Right renal cortex interstitium (tissue), 3 donors: ENCODE data around the gene MGMT. TPM values are rescaled to one million over a fixed set of nuclear protein-coding genes. Genes with fewer than 3 reads are reported as not detected.

Experiments used
- DNase-seq, 3 donors: peaks; one replicate each; pipeline ENCODE4 v3.0.0-alpha.2; 2013; ENCODE audit warnings: low read depth in 3 of 3, low spot score in 2 of 3
- polyA plus RNA-seq, 3 donors: library from polyadenylated mRNA; unstranded; fragments of 120-200 nt; gene quantifications; one replicate each; pipeline ENCODE4 v1.2.1, GENCODE V29; 2013; ENCODE audit not compliant: insufficient read length in 3 of 3

Gene MGMT
- polyA plus RNA-seq, 3 donors: 15.7 to 21.3 (median 18.3) TPM

- DNase-seq: no peak
Observed at GRCh38 chr10:129449893-129450292, 17.1 kb upstream of the MGMT start.

DNA sequence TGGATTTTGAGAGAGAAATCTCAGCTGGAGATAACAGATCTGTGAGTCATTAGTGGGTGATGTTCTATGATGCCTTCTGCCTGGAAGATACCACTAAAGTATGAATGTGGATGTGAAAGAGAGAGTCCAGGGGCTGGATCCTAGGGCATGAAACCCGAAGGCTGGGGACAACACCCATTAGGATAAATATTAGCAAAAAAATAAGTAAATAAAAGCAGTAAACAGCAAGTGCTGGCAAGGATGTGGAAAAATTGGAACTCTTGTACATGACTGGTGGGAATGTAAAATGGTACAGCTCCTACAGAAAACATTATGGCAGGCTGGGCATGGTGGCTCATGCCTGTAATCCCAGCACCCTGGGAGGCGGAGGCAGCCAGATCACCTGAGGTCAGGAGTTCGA, 16.6 kb upstream of the MGMT start:
- no peak for DNase-seq

DNA sequence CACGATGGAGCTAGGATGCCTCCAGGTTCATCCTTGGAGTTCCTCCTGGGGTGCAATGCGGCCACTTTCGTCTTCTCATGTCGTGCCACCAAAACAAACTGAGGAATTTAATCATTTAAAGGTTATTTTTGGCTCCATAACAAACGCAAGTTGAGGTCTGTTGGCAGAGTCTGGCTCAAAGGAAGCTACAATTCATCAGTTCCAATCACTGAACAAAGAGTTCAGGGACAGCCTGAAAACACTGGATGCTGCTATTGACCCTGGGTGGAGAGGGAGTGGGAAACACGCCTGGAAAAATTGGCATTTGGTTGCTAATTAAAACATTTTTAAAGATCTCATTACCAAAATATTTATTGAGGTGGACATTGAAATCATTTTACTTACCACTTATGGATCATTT, 11.4 kb upstream of the MGMT start:
- no peak for DNase-seq

DNA sequence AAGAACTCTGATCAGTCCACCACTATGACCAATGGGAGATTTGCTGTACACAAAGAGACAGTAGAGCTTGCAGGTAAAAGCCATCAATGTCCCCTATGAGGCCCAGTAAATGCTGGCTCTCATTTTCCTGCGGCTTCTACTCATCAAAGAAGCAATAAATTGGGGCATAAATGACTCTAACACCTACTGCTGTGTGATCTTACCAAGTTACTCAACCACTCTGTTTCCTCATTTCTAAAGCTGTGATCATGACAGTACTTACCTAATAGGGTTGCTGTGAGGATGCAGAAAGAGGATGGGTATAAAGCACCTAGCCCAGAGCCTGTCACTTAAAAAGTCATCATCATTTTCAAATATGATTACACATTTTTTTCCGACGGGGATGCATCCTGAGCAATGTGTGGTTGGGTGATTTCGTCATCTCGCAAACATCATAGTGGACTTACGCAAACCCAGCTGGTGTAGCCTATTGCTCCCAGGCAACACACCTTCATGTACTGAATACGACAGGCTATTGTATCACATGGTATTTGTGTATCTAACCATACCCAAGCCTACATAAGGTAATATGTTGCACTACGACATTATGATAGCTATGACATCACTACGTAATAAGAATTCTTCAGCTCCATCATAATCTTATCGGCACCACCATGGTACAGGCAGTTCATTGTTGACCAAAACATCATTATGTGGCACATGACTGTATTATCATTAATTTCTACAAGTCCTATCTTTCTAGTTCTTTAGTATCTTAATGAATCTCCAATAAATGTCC, 7.1 kb upstream of the MGMT start:
- no peak for DNase-seq

- no peak for DNase-seq
Observed at GRCh38 chr10:129462257-129462795, 4.7 kb upstream of the MGMT start.

DNA sequence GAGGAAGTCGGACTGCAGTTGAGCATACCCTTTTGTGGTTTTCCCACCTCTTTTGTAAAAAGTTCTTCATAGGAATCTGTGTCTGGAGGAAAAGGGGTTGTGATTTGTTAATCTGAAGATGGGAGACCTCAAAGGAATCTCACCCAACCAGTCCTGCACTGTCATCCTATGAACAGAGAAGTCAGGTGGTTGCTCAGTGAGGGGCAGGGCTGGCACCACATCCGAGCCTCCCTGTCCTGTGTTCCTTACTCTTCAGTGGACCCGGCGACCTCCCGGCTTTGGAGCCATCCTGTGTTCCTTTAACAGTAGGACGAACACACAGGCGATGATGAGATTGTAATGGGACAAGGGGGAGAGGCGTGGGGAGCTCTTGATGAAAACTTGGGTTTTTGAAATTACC, 2.8 kb upstream of the MGMT start:
- DNase-seq: no peak

- DNase-seq: no peak
Observed at GRCh38 chr10:129465796-129466702, 992 bp upstream of the MGMT start.

DNA sequence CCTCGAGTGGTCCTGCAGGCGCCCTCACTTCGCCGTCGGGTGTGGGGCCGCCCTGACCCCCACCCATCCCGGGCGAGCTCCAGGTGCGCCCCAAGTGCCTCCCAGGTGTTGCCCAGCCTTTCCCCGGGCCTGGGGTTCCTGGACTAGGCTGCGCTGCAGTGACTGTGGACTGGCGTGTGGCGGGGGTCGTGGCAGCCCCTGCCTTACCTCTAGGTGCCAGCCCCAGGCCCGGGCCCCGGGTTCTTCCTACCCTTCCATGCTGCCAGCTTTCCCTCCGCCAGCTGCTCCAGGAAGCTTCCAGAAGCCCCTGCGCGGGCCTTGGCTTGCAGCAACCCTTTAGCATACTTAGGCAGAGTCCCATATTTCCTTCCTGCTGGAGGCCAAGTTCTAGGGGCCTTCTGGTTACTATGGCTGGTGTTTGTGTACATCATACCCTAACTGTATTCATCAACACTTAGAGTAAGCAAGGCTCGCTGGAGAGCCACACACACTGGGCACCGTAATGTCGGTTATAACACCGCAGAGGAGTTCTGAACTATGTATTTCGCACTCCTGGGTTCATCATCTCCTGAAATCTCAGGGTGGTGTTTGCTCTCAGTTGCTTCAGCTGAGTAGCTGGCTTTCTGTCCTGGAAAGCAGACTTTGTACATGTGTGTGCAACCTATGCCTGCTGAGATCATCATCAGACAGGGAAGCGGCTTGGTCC, 471 bp downstream of the MGMT start:
- DNase-seq: no peak

DNA sequence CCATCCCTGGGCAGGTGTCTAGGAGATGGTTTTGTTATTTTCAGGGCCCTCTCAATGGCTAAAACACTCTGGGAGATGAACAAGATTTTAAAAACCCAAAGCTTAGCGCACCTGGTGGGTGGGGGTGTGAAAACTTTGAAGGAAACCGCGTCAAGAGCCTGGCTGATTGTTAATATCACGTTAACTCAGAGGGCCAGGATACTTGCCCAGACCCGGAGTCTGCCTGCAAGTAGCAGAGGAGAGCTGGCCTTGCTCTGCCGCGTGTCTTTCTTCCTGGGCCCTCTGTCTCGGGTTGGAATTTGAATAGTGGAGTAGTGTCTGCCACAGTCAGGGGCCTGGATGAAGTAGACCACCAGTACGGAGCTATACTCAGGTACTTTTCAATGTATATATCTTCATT, 1.1 kb downstream of the MGMT start:
- DNase-seq: no peak

- no peak for DNase-seq
Observed at GRCh38 chr10:129470103-129470851, 3.2 kb downstream of the MGMT start.

- DNase-seq: no peak
Observed at GRCh38 chr10:129471447-129472175, 4.6 kb downstream of the MGMT start.

GRCh38 chr10:129472696-129473555, 5.9 kb downstream of the MGMT start:
- DNase-seq: no peak

DNA sequence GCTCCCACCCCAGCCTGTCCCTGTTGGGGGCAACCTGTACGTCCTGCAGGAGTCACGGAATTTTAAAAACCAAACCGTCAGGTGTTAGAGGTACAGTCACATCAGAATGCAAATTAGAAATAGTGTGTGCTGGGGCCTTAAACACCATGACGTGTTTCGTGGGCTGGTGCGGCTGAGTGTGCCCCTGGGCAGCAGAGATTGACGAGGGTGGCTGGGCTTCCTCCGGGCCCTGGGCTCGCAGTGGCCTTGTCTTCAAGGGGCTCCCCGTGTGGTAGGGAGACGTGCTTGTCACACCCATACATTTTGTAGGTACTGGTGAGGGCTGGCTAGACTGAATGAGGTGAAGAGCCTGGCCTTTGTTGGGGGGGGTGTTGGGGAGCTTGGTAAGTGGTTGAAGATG, 7.6 kb downstream of the MGMT start:
- no peak for DNase-seq

DNA sequence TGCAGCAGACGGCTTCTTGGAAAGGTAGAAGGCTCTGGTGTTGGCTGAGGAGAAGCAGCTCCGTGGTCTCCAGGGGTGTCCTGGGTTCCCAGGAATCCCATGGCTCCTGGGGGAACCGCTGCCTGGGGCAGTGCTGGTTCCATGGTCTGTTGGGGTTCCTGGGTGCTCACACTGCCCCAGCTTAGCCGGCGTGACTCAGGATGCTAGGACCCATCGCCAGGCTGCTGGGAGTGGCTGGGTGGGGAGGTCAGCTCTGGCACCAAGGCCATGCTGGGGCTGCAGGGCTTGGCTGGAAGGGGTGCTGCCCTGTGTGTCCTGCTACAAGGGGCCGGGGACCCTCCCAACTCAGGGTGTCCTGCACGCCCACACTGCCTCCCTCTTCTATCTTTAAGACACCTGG, 9.4 kb downstream of the MGMT start:
- DNase-seq: no peak

DNA sequence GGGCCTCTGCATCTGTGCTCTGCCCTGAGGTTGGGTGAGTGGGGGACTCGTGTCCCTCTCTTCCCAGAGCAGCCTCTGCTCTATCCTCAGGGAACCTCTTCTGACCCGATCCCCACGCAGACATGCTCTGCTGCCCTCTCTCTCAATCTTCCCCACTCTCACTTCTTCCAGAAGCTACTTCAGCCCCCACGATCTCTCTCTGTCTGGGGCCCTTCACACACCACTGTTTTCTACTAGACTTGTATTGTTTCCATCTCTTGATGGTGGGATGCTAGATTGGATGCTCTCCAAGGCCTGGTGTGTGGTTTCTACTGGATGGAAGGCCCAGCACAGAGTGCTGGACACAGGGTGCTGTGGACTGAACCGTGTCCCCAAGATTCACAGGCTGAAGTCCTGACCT, 10.0 kb downstream of the MGMT start:
- no peak for DNase-seq

- no peak for DNase-seq
Observed at GRCh38 chr10:129481641-129482040, 14.6 kb downstream of the MGMT start.

DNA sequence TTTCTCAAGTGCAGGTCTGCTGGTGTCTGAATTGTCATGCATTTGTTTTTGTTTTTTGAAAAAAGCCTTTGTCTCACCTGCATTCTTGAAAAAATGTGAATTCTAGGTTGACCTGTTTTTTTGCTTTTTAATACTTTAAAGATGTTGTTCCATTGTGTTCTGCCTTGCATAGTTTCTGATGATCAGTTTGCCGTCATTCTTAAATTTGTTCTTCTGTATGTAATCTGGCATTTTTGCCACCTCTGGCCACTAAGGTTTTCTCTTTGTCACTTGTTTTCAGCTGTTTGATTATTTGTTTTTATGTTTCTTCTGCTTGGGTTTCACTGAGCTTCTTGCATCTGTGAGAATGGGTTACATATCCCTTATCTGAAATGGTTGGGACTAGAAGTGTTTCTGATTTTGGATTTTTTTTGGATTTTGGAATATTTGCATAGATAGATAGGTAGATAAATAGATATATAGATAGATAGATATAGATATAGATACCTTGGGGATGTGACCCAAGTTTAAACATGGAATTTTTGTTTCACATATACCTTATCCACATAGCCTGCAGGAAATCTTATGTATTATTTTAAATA, 16.5 kb downstream of the MGMT start:
- no peak for DNase-seq

GRCh38 chr10:129486805-129487204, 19.8 kb downstream of the MGMT start:
- DNase-seq: no peak
